A673 (cell line): ENCODE results near the gene MSMO1.

ENCODE experiments used
- EZH2 ChIP-seq: fragments of 200-600 bp; sonication (generic); IDR thresholded peaks from 2 replicates; pipeline ENCODE4 v1.6.1; 2017; ENCODE audit warnings: borderline replicate concordance, low read depth, mild to moderate bottlenecking, mixed read lengths, antibody characterized with exemption, low read length; ENCODE audit not compliant: poor library complexity, severe bottlenecking
- TF ChIP-seq, protein P1 (sequence below): fragments of 300-800, 200-600 bp; sonication (generic); conservative IDR thresholded peaks from 2 replicates; pipeline ENCODE4 v1.5.1; 2017; ENCODE audit warnings: low read depth, mild to moderate bottlenecking, antibody characterized with exemption, low read length, moderate library complexity, mixed read lengths

DNA sequence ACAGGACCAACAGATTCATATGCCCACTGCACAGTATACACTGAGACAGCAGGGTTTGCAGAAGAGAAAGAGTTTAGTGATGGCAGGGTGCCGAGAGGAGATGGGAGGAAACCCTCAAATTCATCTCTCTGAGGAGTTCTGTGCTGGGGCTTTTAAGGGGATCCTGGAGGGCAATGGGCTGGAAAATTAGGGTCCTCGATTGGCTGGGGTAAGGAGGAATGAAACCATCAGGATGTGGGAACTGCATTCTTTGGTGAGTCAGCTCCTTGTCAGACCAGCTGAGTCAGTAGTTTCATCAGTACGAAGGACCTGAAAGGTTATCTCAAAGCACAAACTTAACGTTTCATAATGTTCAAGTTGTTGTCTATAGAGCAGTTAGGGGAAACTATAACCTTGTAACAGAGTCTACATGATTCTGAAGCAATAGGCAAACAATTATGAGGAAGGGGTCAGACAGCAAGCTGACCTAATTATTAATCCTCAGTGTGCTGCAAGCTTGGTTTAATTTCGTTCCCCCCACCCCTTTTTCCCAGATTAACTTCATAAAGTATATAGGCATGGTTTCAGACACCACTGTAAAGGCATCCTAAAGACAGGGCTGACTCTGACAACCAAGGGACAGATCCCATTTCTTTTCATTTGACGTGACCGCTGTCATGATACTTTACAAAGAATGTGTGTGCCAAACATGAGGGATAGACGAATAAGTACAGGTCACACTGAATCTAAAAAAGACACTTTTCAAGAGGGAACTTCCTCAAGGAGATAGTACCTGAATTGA, 1.5 kb upstream of the MSMO1 start:
- TF ChIP-seq, protein P1, sequence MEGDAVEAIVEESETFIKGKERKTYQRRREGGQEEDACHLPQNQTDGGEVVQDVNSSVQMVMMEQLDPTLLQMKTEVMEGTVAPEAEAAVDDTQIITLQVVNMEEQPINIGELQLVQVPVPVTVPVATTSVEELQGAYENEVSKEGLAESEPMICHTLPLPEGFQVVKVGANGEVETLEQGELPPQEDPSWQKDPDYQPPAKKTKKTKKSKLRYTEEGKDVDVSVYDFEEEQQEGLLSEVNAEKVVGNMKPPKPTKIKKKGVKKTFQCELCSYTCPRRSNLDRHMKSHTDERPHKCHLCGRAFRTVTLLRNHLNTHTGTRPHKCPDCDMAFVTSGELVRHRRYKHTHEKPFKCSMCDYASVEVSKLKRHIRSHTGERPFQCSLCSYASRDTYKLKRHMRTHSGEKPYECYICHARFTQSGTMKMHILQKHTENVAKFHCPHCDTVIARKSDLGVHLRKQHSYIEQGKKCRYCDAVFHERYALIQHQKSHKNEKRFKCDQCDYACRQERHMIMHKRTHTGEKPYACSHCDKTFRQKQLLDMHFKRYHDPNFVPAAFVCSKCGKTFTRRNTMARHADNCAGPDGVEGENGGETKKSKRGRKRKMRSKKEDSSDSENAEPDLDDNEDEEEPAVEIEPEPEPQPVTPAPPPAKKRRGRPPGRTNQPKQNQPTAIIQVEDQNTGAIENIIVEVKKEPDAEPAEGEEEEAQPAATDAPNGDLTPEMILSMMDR: no peak
- no peak for TF ChIP-seq EZH2
